Endothelial cell (in vitro differentiated cells): ENCODE data around the gene KCNIP4. TPM values are rescaled to one million over a fixed set of nuclear protein-coding genes. Genes with fewer than 3 reads are reported as not detected.

Experiments
- DNase-seq: peaks from one replicate; pipeline ENCODE4 v3.0.0; 2021; ENCODE audit warnings: low spot score
- H3K27ac Mint-ChIP-seq: one replicate; pipeline ENCODE4 v1.8.0; 2021; ENCODE audit warnings: mixed read lengths, inconsistent platforms; ENCODE audit not compliant: unreplicated experiment
- H3K27me3 Mint-ChIP-seq: one replicate; pipeline ENCODE4 v1.8.0; 2021; ENCODE audit warnings: mild to moderate bottlenecking, moderate library complexity, mixed read lengths, inconsistent platforms; ENCODE audit not compliant: unreplicated experiment
- H3K36me3 Mint-ChIP-seq: one replicate; pipeline ENCODE4 v1.8.0; 2021; ENCODE audit warnings: mild to moderate bottlenecking, low read depth, mixed read lengths, inconsistent platforms; ENCODE audit not compliant: unreplicated experiment
- H3K4me1 Mint-ChIP-seq: one replicate; pipeline ENCODE4 v1.8.0; 2021; ENCODE audit warnings: mild to moderate bottlenecking, mixed read lengths, inconsistent platforms; ENCODE audit not compliant: unreplicated experiment
- H3K4me3 Mint-ChIP-seq: one replicate; pipeline ENCODE4 v1.8.0; 2021; ENCODE audit warnings: mild to moderate bottlenecking, mixed read lengths, inconsistent platforms; ENCODE audit not compliant: unreplicated experiment
- H3K9me3 Mint-ChIP-seq: one replicate; pipeline ENCODE4 v1.8.0; 2021; ENCODE audit warnings: mixed read lengths, inconsistent platforms; ENCODE audit not compliant: unreplicated experiment
- CTCF ChIP-seq: fragments of 200-600 bp; sonication (generic); IDR thresholded peaks from one replicate; pipeline ENCODE4 v1.5.0; 2021; ENCODE audit warnings: antibody characterized with exemption; ENCODE audit not compliant: unreplicated experiment
- total RNA-seq: library from RNA; stranded (reverse); fragmentation: NEBNext Ultra II Directional; extraction: Animal tissue kit (Norgen Biotek cat#: 25700); gene quantifications from one replicate; pipeline ENCODE4 v1.2.1, GENCODE V29; 2021; ENCODE audit not compliant: unreplicated experiment

KCNIP4 gene
- total RNA-seq, 1 donor from 2014 or later: 0.31 TPM

DNA sequence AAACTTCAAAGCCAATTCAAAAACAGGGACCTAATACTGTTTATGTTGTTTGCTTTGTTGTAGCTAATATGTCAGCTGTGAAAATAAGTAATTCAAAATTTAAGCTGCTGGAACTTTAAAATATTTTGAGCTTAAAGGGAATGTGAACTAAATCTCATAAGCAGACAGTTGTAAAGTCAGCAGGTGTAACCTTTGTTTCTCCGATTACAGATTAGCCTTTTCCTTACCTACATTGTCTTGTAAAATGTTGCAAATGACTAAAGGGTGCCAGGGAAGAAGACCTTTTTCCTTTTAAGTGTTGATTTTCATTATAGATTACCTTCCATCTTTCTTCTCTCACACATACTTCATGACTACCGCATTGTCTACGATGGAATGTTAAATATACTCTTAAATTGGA is 405.1 kb downstream of the KCNIP4 start:
- no peak for TF ChIP-seq CTCF
- Mint-ChIP-seq H3K4me3 (no peak overlapping the region), H3K27me3 (no peaks in the 10 kb centered on the region), H3K36me3 (no peaks in the 10 kb centered on the region), H3K4me1 (no peaks in the 10 kb centered on the region), H3K9me3 (no peaks in the 10 kb centered on the region), H3K27ac (no peak overlapping the region)
- no peak for DNase-seq

- no peak for TF ChIP-seq CTCF
- Mint-ChIP-seq H3K27me3 (no peaks in the 10 kb centered on the region), H3K4me1 (no peaks in the 10 kb centered on the region), H3K27ac (no peak overlapping the region), H3K9me3 (no peaks in the 10 kb centered on the region), H3K4me3 (no peak overlapping the region), H3K36me3 (no peaks in the 10 kb centered on the region)
- DNase-seq: no peak
Measured at GRCh38 chr4:21535898-21536297, 412.7 kb downstream of the KCNIP4 start.

DNA sequence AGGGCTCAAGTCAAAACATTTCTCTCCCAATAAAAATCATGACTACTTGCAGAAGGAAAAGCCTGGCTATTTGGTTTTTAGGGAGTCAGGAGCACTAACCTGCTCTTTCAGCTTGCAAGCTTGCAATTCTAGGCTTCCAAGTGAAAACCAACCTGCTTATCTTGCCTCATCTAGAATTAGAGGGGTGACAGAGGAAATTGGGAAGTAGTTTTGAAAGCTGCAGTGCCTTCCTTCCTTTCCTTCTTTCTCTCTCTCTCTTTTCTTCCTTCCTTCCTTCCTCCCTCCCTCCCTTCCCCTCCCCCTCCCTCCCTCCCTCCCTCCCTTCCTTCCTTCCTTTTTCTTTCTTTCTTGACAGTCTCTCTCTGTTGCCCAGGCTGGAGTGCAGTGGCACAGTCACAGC is 417.5 kb downstream of the KCNIP4 start:
- no peak overlapping the region for H3K27ac Mint-ChIP-seq
- no peak for TF ChIP-seq CTCF

DNA sequence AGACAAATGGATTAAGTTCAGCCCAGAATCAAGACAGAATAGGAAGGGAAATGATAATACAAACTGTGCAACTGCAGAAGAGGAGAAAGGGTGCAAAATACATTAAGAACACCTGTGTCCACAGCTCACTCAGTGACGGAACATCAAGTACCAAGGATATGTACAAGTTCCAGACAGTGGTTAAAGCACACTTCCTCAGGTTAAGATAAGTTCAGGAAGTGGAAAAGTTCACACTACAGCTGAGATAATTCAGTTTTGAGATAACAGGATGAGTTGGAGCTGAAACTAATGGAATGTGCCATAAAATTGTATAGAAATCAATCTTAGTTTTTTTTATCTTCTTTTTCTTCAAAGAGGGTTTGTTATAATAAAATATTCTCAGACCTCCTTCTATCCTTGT is 419.4 kb downstream of the KCNIP4 start:
- no peak overlapping the region for H3K27ac Mint-ChIP-seq
- H3K27me3 Mint-ChIP-seq: no peaks in the 10 kb centered on the region
- DNase-seq: no peak
- no peaks in the 10 kb centered on the region for H3K36me3 Mint-ChIP-seq
- H3K4me1 Mint-ChIP-seq: peaks cover 4% of the 10 kb centered on the region
- no peaks in the 10 kb centered on the region for H3K9me3 Mint-ChIP-seq
- TF ChIP-seq CTCF: no peak
- H3K4me3 Mint-ChIP-seq: no peak overlapping the region

More for the DNA sequence above, 417.5 kb downstream of the KCNIP4 start:
- peaks cover 4% of the 10 kb centered on the region for H3K4me1 Mint-ChIP-seq
- H3K4me3 Mint-ChIP-seq: no peak overlapping the region
- H3K9me3 Mint-ChIP-seq: no peaks in the 10 kb centered on the region
- no peaks in the 10 kb centered on the region for H3K27me3 Mint-ChIP-seq
- no peaks in the 10 kb centered on the region for H3K36me3 Mint-ChIP-seq
- no peak for DNase-seq

GRCh38 chr4:21522296-21522695 is 426.3 kb downstream of the KCNIP4 start:
- Mint-ChIP-seq H3K9me3 (no peaks in the 10 kb centered on the region), H3K4me1 (no peaks in the 10 kb centered on the region), H3K36me3 (no peaks in the 10 kb centered on the region), H3K4me3 (no peak overlapping the region), H3K27ac (no peak overlapping the region), H3K27me3 (no peaks in the 10 kb centered on the region)
- no peak for DNase-seq
- no peak for TF ChIP-seq CTCF
